BJ (cell line): ENCODE measurements around the gene TRPM5. TPM values are rescaled to one million over a fixed set of nuclear protein-coding genes. Genes with fewer than 3 reads are reported as not detected.

Source experiments
- CTCF ChIA-PET: fragments of 350-600 bp; formaldehyde crosslinking; extraction: SDS; loops from one replicate; lab custom pipeline; 2021; ENCODE audit warnings: antibody characterized with exemption, inconsistent platforms; lab: Yijun Ruan, JAX
- POLR2A ChIA-PET: fragments of 300-600 bp; sonication (Branson Sonifier 250); formaldehyde crosslinking; extraction: SDS; loops from one replicate; lab custom pipeline; 2021; ENCODE audit warnings: antibody characterized with exemption; lab: Charles Lee
- DNase-seq: peaks from one replicate; pipeline ENCODE4 v3.0.0-alpha.2; 2011; ENCODE audit warnings: low read depth
- H3K27me3 ChIP-seq: 2 replicates; pipeline ENCODE4 v1.6.0; 2011; ENCODE audit warnings: low read length; ENCODE audit not compliant: control insufficient read depth, insufficient read depth
- H3K36me3 ChIP-seq: 2 replicates; pipeline ENCODE4 v1.5.1; 2011; ENCODE audit warnings: low read length; ENCODE audit not compliant: control insufficient read depth, insufficient read depth
- H3K4me3 ChIP-seq: 2 replicates; pipeline ENCODE4 v1.5.1; 2011; ENCODE audit warnings: low read depth, mild to moderate bottlenecking, control low read depth, low read length
- CTCF ChIP-seq: IDR thresholded peaks from 2 replicates; pipeline ENCODE4 v1.5.1; 2011; ENCODE audit warnings: low read depth, mild to moderate bottlenecking, control low read depth, inconsistent platforms, low read length, moderate library complexity; ENCODE audit not compliant: insufficient read depth
- polyA plus RNA-seq: library from polyadenylated mRNA; depleted of rRNA; stranded (reverse); fragments of >200 nt; gene quantifications from 2 replicates; pipeline ENCODE4 v1.2.3, GENCODE V29; 2011

Gene TRPM5
- polyA plus RNA-seq, 1 experiment: not detected

GRCh38 chr11:2411446-2412305 is 32.6 kb downstream of the TRPM5 start:
- CTCF ChIA-PET: interaction anchor here (1.0 to 4.0 kb wide), 6 partner anchors 8 to 106 kb away, joined by 3 to 31 read pairs (median 4); partner anchors contain the start of gene TSSC4
- H3K4me3 ChIP-seq: no peak overlapping the region
- no peak for TF ChIP-seq CTCF
- no peak for DNase-seq
- H3K27me3 ChIP-seq: peaks cover 8% of the 10 kb centered on the region
- H3K36me3 ChIP-seq: no peaks in the 10 kb centered on the region
- POLR2A ChIA-PET: no interaction called here

GRCh38 chr11:2410616-2411015 is 33.7 kb downstream of the TRPM5 start:
- Histone ChIP-seq H3K4me3 (no peak overlapping the region), H3K27me3 (peaks cover 8% of the 10 kb centered on the region), H3K36me3 (no peaks in the 10 kb centered on the region)
- POLR2A ChIA-PET: no interaction called here
- CTCF ChIA-PET: interaction anchor here (1.5 to 4.0 kb wide), 3 partner anchors 10 to 105 kb away, joined by 4 to 31 read pairs (median 27); partner anchors contain the start of gene TSSC4
- no peak for TF ChIP-seq CTCF
- no peak for DNase-seq

- ChIA-PET POLR2A (no interaction called here), CTCF (interaction anchor here (1.0 to 4.0 kb wide), 4 partner anchors 10 to 105 kb away, joined by 4 to 31 read pairs (median 16); partner anchors contain the start of gene TSSC4)
- no peak for TF ChIP-seq CTCF
- H3K4me3 ChIP-seq: no peak overlapping the region
- DNase-seq: no peak
- peaks cover 8% of the 10 kb centered on the region for H3K27me3 ChIP-seq
- no peaks in the 10 kb centered on the region for H3K36me3 ChIP-seq
Measured at GRCh38 chr11:2409611-2410468, 34.5 kb downstream of the TRPM5 start.

- POLR2A ChIA-PET: no interaction called here
- CTCF ChIA-PET: interaction anchor here (1.3 to 4.0 kb wide), 3 partner anchors 9 to 104 kb away, joined by 6 to 31 read pairs (median 28); partner anchors contain the start of gene TSSC4
- TF ChIP-seq CTCF: no peak
- Histone ChIP-seq H3K4me3 (no peak overlapping the region), H3K36me3 (peaks cover 2% of the 10 kb centered on the region; the same call in 1 of the 2 replicates), H3K27me3 (peaks cover 8% of the 10 kb centered on the region)
- no peak for DNase-seq
Measured at GRCh38 chr11:2409126-2409525, 35.2 kb downstream of the TRPM5 start.
